ENCODE measurements around the gene GRIK4.

Gene GRIK4

GRCh38 chr11:120985718-120986569 lies 474.4 kb downstream of the GRIK4 start:
- Histone ChIP-seq H3K4me3 (ENCODE audit: low read depth, low read length, poor library complexity, severe bottlenecking) (no peak overlapping the region), H3F3A (ENCODE audit: insufficient read depth, low read length) (no peaks in the 10 kb centered on the region), H3K79me2 (ENCODE audit: insufficient read depth, low read length) (no peaks in the 10 kb centered on the region), H3K27me3 (ENCODE audit: insufficient read depth, low read length) (no peaks in the 10 kb centered on the region), H2AFZ (ENCODE audit: low read length) (no peak overlapping the region), H3K9me3 (ENCODE audit: low read length) (no peaks in the 10 kb centered on the region), H3K4me2 (ENCODE audit: low read length) (no peak overlapping the region), H3K4me1 (ENCODE audit: insufficient read depth, low read length, severe bottlenecking) (no peaks in the 10 kb centered on the region), H4K20me1 (ENCODE audit: insufficient read depth, low read length) (no peaks in the 10 kb centered on the region), H3K9ac (ENCODE audit: low read length) (no peak overlapping the region), H3K27ac (ENCODE audit: low read depth, low read length, poor library complexity, severe bottlenecking) (no peak overlapping the region), H3K36me3 (ENCODE audit: insufficient read depth, low read length) (no peaks in the 10 kb centered on the region), H3K9me2 (ENCODE audit: low read depth, low read length) (no peaks in the 10 kb centered on the region)
- TF ChIP-seq EZH2 (IDR thresholded peaks at IDR 0.05; ENCODE audit: borderline replicate concordance, low read length) (no peak), CTCF (IDR thresholded peaks at IDR 0.05; ENCODE audit: low read length) (no peak)

GRCh38 chr11:120988603-120989002 lies 477.1 kb downstream of the GRIK4 start:
- Histone ChIP-seq H3K4me2 (ENCODE audit: low read length) (no peak overlapping the region), H3K4me3 (ENCODE audit: low read depth, low read length, poor library complexity, severe bottlenecking) (no peak overlapping the region), H3K79me2 (ENCODE audit: insufficient read depth, low read length) (no peaks in the 10 kb centered on the region), H3F3A (ENCODE audit: insufficient read depth, low read length) (no peaks in the 10 kb centered on the region), H4K20me1 (ENCODE audit: insufficient read depth, low read length) (no peaks in the 10 kb centered on the region), H3K27ac (ENCODE audit: low read depth, low read length, poor library complexity, severe bottlenecking) (no peak overlapping the region), H2AFZ (ENCODE audit: low read length) (no peak overlapping the region), H3K27me3 (ENCODE audit: insufficient read depth, low read length) (no peaks in the 10 kb centered on the region), H3K9me2 (ENCODE audit: low read depth, low read length) (no peaks in the 10 kb centered on the region), H3K36me3 (ENCODE audit: insufficient read depth, low read length) (no peaks in the 10 kb centered on the region), H3K9ac (ENCODE audit: low read length) (no peak overlapping the region), H3K4me1 (ENCODE audit: insufficient read depth, low read length, severe bottlenecking) (no peaks in the 10 kb centered on the region), H3K9me3 (ENCODE audit: low read length) (no peaks in the 10 kb centered on the region)
- TF ChIP-seq EZH2 (IDR thresholded peaks at IDR 0.05; ENCODE audit: borderline replicate concordance, low read length) (no peak), CTCF (IDR thresholded peaks at IDR 0.05; ENCODE audit: low read length) (no peak)

GRCh38 chr11:120991830-120992686 lies 480.5 kb downstream of the GRIK4 start:
- H3K27ac ChIP-seq (ENCODE audit: low read depth, low read length, poor library complexity, severe bottlenecking), result no peak overlapping the region
- no peak overlapping the region for H3K4me2 ChIP-seq (ENCODE audit: low read length)
- no peak overlapping the region for H3K9ac ChIP-seq (ENCODE audit: low read length)
- no peaks in the 10 kb centered on the region for H3K4me1 ChIP-seq (ENCODE audit: insufficient read depth, low read length, severe bottlenecking)
- H3K27me3 ChIP-seq (ENCODE audit: insufficient read depth, low read length), result no peaks in the 10 kb centered on the region
- no peak overlapping the region for H3K4me3 ChIP-seq (ENCODE audit: low read depth, low read length, poor library complexity, severe bottlenecking)
- H3K36me3 ChIP-seq (ENCODE audit: insufficient read depth, low read length), result no peaks in the 10 kb centered on the region
- H3K9me2 ChIP-seq (ENCODE audit: low read depth, low read length), result no peaks in the 10 kb centered on the region
- no peaks in the 10 kb centered on the region for H3F3A ChIP-seq (ENCODE audit: insufficient read depth, low read length)
- H3K79me2 ChIP-seq (ENCODE audit: insufficient read depth, low read length), result no peaks in the 10 kb centered on the region
- no peak overlapping the region for H2AFZ ChIP-seq (ENCODE audit: low read length)
- H3K9me3 ChIP-seq (ENCODE audit: low read length), result no peaks in the 10 kb centered on the region
- TF ChIP-seq EZH2 (IDR thresholded peaks at IDR 0.05; ENCODE audit: borderline replicate concordance, low read length), result no peak
- TF ChIP-seq CTCF (IDR thresholded peaks at IDR 0.05; ENCODE audit: low read length), result no peak
- no peaks in the 10 kb centered on the region for H4K20me1 ChIP-seq (ENCODE audit: insufficient read depth, low read length)

All from OCI-LY1 (cell line).